H9 (cell line): ENCODE results near the gene HS6ST1. TPM values are rescaled to one million over a fixed set of nuclear protein-coding genes. Genes with fewer than 3 reads are reported as not detected.
A peak's percentile ranks its signal among the peaks of the same experiment; 100 is the strongest.

Experiments
- DNase-seq: peaks from one replicate; pipeline ENCODE4 v3.0.0-alpha.2; 2017
- H2AFZ ChIP-seq: one replicate; pipeline ENCODE4 v1.6.1; 2013; ENCODE audit warnings: mild to moderate bottlenecking, low read length, control low read depth, moderate library complexity
- H2AK5ac ChIP-seq: 2 replicates; pipeline ENCODE4 v1.6.1; 2013; ENCODE audit warnings: low read length, control low read depth, mixed read lengths; ENCODE audit not compliant: insufficient read length
- H2BK120ac ChIP-seq: one replicate; pipeline ENCODE4 v1.6.1; 2013; ENCODE audit warnings: low read depth, mild to moderate bottlenecking, low read length, control low read depth, inconsistent platforms; ENCODE audit not compliant: poor library complexity, severe bottlenecking
- H2BK12ac ChIP-seq: 2 replicates; pipeline ENCODE4 v1.6.1; 2013; ENCODE audit warnings: low read length, control low read depth, mixed read lengths, low read depth; ENCODE audit not compliant: insufficient read length
- H2BK15ac ChIP-seq: 2 replicates; pipeline ENCODE4 v1.6.1; 2013; ENCODE audit warnings: low read depth, low read length, control low read depth
- H2BK20ac ChIP-seq: one replicate; pipeline ENCODE4 v1.6.1; 2013; ENCODE audit warnings: low read depth, mild to moderate bottlenecking, low read length, control low read depth, inconsistent platforms; ENCODE audit not compliant: poor library complexity, severe bottlenecking
- H2BK5ac ChIP-seq: 2 replicates; pipeline ENCODE4 v1.6.1; 2013; ENCODE audit warnings: low read length, control low read depth, mixed read lengths; ENCODE audit not compliant: insufficient read length
- H3K14ac ChIP-seq: 2 replicates; pipeline ENCODE4 v1.6.1; 2013; ENCODE audit warnings: low read length, control low read depth; ENCODE audit not compliant: insufficient read depth
- H3K18ac ChIP-seq: 2 replicates; pipeline ENCODE4 v1.6.1; 2013; ENCODE audit warnings: low read depth, mild to moderate bottlenecking, mixed read lengths, low read length, control low read depth; ENCODE audit not compliant: insufficient read length
- H3K23ac ChIP-seq: 2 replicates; pipeline ENCODE4 v1.6.1; 2013; ENCODE audit warnings: low read length, control low read depth, mixed read lengths, low read depth; ENCODE audit not compliant: insufficient read length
- H3K23me2 ChIP-seq: 2 replicates; pipeline ENCODE4 v1.6.1; 2013; ENCODE audit warnings: low read depth, mild to moderate bottlenecking, mixed read lengths, low read length, control low read depth; ENCODE audit not compliant: insufficient read length, poor library complexity, severe bottlenecking
- H3K27ac ChIP-seq: 2 replicates; pipeline ENCODE4 v1.5.1; 2013; ENCODE audit warnings: low read length, control low read depth, mixed read lengths, low read depth; ENCODE audit not compliant: insufficient read length
- H3K27me3 ChIP-seq: 2 replicates; pipeline ENCODE4 v1.6.1; 2013; ENCODE audit warnings: low read length, control low read depth, inconsistent platforms; ENCODE audit not compliant: insufficient read depth
- H3K4ac ChIP-seq: 2 replicates; pipeline ENCODE4 v1.6.1; 2013; ENCODE audit warnings: low read depth, mild to moderate bottlenecking, control low read depth, inconsistent platforms, low read length, moderate library complexity
- H3K4me1 ChIP-seq: 2 replicates; pipeline ENCODE4 v1.6.1; 2013; ENCODE audit warnings: low read length, control low read depth, inconsistent platforms; ENCODE audit not compliant: insufficient read depth
- H3K4me2 ChIP-seq: 2 replicates; pipeline ENCODE4 v1.6.1; 2013; ENCODE audit warnings: low read length, control low read depth, mixed read lengths; ENCODE audit not compliant: insufficient read length, insufficient read depth
- H3K56ac ChIP-seq: 2 replicates; pipeline ENCODE4 v1.6.1; 2013; ENCODE audit warnings: low read depth, mild to moderate bottlenecking, mixed read lengths, low read length, control low read depth; ENCODE audit not compliant: insufficient read length
- H3K79me1 ChIP-seq: 2 replicates; pipeline ENCODE4 v1.6.1; 2013; ENCODE audit warnings: low read depth, mild to moderate bottlenecking, moderate library complexity, low read length, control low read depth, inconsistent platforms; ENCODE audit not compliant: insufficient read depth, poor library complexity, severe bottlenecking
- H3K79me2 ChIP-seq: 2 replicates; pipeline ENCODE4 v1.6.1; 2013; ENCODE audit warnings: low read length, control low read depth, inconsistent platforms; ENCODE audit not compliant: insufficient read depth
- H3K9ac ChIP-seq: 2 replicates; pipeline ENCODE4 v1.6.1; 2013; ENCODE audit warnings: low read length, control low read depth, mixed read lengths; ENCODE audit not compliant: insufficient read length; ENCODE audit errors: extremely low read depth
- H3K9me3 ChIP-seq: one replicate; pipeline ENCODE4 v1.6.1; 2013; ENCODE audit warnings: low read depth, low read length, inconsistent platforms; ENCODE audit not compliant: control insufficient read depth
- H3T11ph ChIP-seq: one replicate; pipeline ENCODE4 v1.6.1; 2013; ENCODE audit warnings: mild to moderate bottlenecking, low read length, control low read depth, inconsistent platforms
- H4K20me1 ChIP-seq: one replicate; pipeline ENCODE4 v1.6.1; 2013; ENCODE audit not compliant: control insufficient read depth, insufficient read length, insufficient read depth
- H4K5ac ChIP-seq: 2 replicates; pipeline ENCODE4 v1.6.1; 2013; ENCODE audit warnings: low read depth, mild to moderate bottlenecking, mixed read lengths, low read length, control low read depth; ENCODE audit not compliant: insufficient read length
- H4K8ac ChIP-seq: replicated peaks from 2 replicates; pipeline ENCODE4 v1.6.1; 2013; ENCODE audit warnings: low read length, control low read depth, mixed read lengths, low read depth; ENCODE audit not compliant: insufficient read length
- H4K91ac ChIP-seq: 2 replicates; pipeline ENCODE4 v1.6.1; 2013; ENCODE audit warnings: low read depth, mild to moderate bottlenecking, moderate library complexity, mixed read lengths, low read length, control low read depth; ENCODE audit not compliant: insufficient read length
- H3K27ac Mint-ChIP-seq, 3 experiments: 2 replicates in 2 of 3; 3 replicates in 1 of 3; pipeline ENCODE4 v1.8.0; 2020 to 2021; ENCODE audit warnings: mixed read lengths in 3 of 3, mild to moderate bottlenecking in 1 of 3, moderate library complexity in 1 of 3
- H3K27me3 Mint-ChIP-seq: 2 replicates; pipeline ENCODE4 v1.8.0; 2021; ENCODE audit warnings: low read depth, mild to moderate bottlenecking, moderate library complexity, mixed read lengths
- H3K36me3 Mint-ChIP-seq, 3 experiments: 2 replicates in 2 of 3; 3 replicates in 1 of 3; pipeline ENCODE4 v1.8.0; 2020 to 2021; ENCODE audit warnings: low read depth in 3 of 3, mixed read lengths in 3 of 3; ENCODE audit not compliant: insufficient read depth in 1 of 3
- H3K4me1 Mint-ChIP-seq, 2 experiments: 2 replicates each; pipeline ENCODE4 v1.8.0; 2020; ENCODE audit warnings: mixed read lengths in 2 of 2
- H3K4me3 Mint-ChIP-seq, 2 experiments: 2 replicates in 1 of 2; 3 replicates in 1 of 2; pipeline ENCODE4 v1.8.0; 2020 to 2021; ENCODE audit warnings: mild to moderate bottlenecking in 2 of 2, mixed read lengths in 2 of 2, moderate library complexity in 1 of 2
- H3K9me3 Mint-ChIP-seq, 2 experiments: 2 replicates in 1 of 2; 3 replicates in 1 of 2; pipeline ENCODE4 v1.8.0; 2020; ENCODE audit warnings: mild to moderate bottlenecking in 2 of 2, mixed read lengths in 2 of 2, moderate library complexity in 1 of 2
- WGBS: extraction: QIAGEN DNeasy Blood & Tissue Kit; methylation state at CpG from one replicate; pipeline ENCODE4 v1.1.7; 2013; ENCODE audit warnings: missing lambda C conversion rate, low lambda C conversion rate, mixed read lengths; ENCODE audit not compliant: insufficient read length; ENCODE audit errors: extremely low coverage; 5-methylcytosine and 5-hydroxymethylcytosine counted together
- total RNA-seq: library from RNA; stranded (reverse); gene quantifications from 2 replicates; pipeline ENCODE4 v1.2.1, GENCODE V29; 2021
- TF ChIP-seq, protein P1 (sequence below): fragments of 200-600 bp; sonication (generic); conservative IDR thresholded peaks from 3 replicates; pipeline ENCODE4 v1.8.0; 2021; ENCODE audit warnings: antibody characterized with exemption, mild to moderate bottlenecking

HS6ST1 gene
- total RNA-seq, 1 experiment from 2014 or later, result 60.2 TPM

GRCh38 chr2:128313091-128313836 lies 5.4 kb downstream of the HS6ST1 start:
- Mint-ChIP-seq H3K27me3 (no peaks in the 10 kb centered on the region), H3K4me1 (peaks cover 57 to 67% of the 10 kb centered on the region in 2 experiments), H3K27ac (no peak overlapping the region; a peak in 1 of 7 replicates), H3K4me3 (no peak overlapping the region), H3K9me3 (no peaks in the 10 kb centered on the region), H3K36me3 (peaks cover 11 to 36% (median 24%) of the 10 kb centered on the region in 3 experiments)
- Histone ChIP-seq H3K9ac (no peak overlapping the region), H3K9me3 (no peaks in the 10 kb centered on the region), H2AK5ac (no peak overlapping the region), H2AFZ (no peak overlapping the region), H3K79me2 (peaks cover 78% of the 10 kb centered on the region; the same call in 1 of the 2 replicates), H3K56ac (no peak overlapping the region), H2BK15ac (no peak overlapping the region), H3K23ac (no peak overlapping the region), H2BK12ac (no peak overlapping the region), H3K14ac (no peak overlapping the region; the same call in 1 of the 2 replicates), H3K4ac (no peak overlapping the region), H3T11ph (no peak overlapping the region), H4K5ac (no peak overlapping the region), H3K23me2 (peaks cover 8% of the 10 kb centered on the region), H2BK5ac (no peak overlapping the region), H3K27me3 (no peaks in the 10 kb centered on the region), H3K79me1 (peaks cover 10% of the 10 kb centered on the region), H3K4me2 (no peak overlapping the region), H4K20me1 (no peaks in the 10 kb centered on the region), H3K18ac (no peak overlapping the region), H4K8ac (no peak overlapping the region), H4K91ac (no peak overlapping the region), H2BK120ac (no peak overlapping the region), H3K4me1 (no peaks in the 10 kb centered on the region; the same call in 1 of the 2 replicates), H2BK20ac (no peak overlapping the region), H3K27ac (no peak overlapping the region)
- WGBS, result no CpG with 5 or more reads among the region's 8 CpGs
- DNase-seq, result peak; percentile 39
- TF ChIP-seq, protein P1, sequence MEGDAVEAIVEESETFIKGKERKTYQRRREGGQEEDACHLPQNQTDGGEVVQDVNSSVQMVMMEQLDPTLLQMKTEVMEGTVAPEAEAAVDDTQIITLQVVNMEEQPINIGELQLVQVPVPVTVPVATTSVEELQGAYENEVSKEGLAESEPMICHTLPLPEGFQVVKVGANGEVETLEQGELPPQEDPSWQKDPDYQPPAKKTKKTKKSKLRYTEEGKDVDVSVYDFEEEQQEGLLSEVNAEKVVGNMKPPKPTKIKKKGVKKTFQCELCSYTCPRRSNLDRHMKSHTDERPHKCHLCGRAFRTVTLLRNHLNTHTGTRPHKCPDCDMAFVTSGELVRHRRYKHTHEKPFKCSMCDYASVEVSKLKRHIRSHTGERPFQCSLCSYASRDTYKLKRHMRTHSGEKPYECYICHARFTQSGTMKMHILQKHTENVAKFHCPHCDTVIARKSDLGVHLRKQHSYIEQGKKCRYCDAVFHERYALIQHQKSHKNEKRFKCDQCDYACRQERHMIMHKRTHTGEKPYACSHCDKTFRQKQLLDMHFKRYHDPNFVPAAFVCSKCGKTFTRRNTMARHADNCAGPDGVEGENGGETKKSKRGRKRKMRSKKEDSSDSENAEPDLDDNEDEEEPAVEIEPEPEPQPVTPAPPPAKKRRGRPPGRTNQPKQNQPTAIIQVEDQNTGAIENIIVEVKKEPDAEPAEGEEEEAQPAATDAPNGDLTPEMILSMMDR, result peak; percentile 52
